Heart right ventricle (tissue), 16 donors: ENCODE data around the gene RHOV. TPM values are rescaled to one million over a fixed set of nuclear protein-coding genes. Genes with fewer than 3 reads are reported as not detected.

ENCODE experiments used
- ATAC-seq, 8 donors: fragments of 200-7000 bp; cut with Tn5 transposase; one replicate each; pipeline ENCODE4 v1.9.1; 2020; ENCODE audit warnings: mild to moderate bottlenecking in 8 of 8, moderate library complexity in 8 of 8, moderate number of reproducible peaks in 1 of 8
- DNase-seq, 2 donors: peaks; one replicate each; pipeline ENCODE4 v3.0.0-alpha.2; 2020
- H3K27ac ChIP-seq, 10 donors: fragments of 200-600 bp; sonication (generic) in 2 of 10; one replicate each; pipeline versions ENCODE4 v1.5.0 to v1.8.0; 2020 to 2022; ENCODE audit warnings: mild to moderate bottlenecking in 3 of 10
- H3K27me3 ChIP-seq, 7 donors: fragments of 200-600 bp; one replicate each; pipeline ENCODE4 v1.8.0; 2021 to 2022; ENCODE audit warnings: mild to moderate bottlenecking in 2 of 7
- H3K36me3 ChIP-seq, 9 donors: fragments of 200-600 bp; sonication (generic) in 1 of 9; one replicate each; pipeline versions ENCODE4 v1.5.0 to v1.8.0; 2020 to 2022; ENCODE audit warnings: mild to moderate bottlenecking in 2 of 9
- H3K4me1 ChIP-seq, 9 donors: fragments of 200-600 bp; sonication (generic) in 1 of 9; one replicate each; pipeline versions ENCODE4 v1.5.0 to v1.8.0; 2020 to 2022; ENCODE audit warnings: mild to moderate bottlenecking in 4 of 9
- H3K4me3 ChIP-seq, 10 donors: fragments of 200-600 bp; sonication (generic) in 2 of 10; one replicate each; pipeline versions ENCODE4 v1.5.0 to v1.8.0; 2020 to 2022; ENCODE audit warnings: mild to moderate bottlenecking in 7 of 10, moderate library complexity in 2 of 10
- H3K9me3 ChIP-seq, 11 donors: fragments of 200-600 bp in 10 of 11; sonication (generic) in 2 of 11; one replicate each; pipeline versions ENCODE4 v1.5.0 to v1.8.0; 2013 to 2022; ENCODE audit warnings: mild to moderate bottlenecking in 2 of 11, control low read depth in 1 of 11, moderate library complexity in 1 of 11
- WGBS, 2 donors: extraction: QIAGEN DNeasy Blood & Tissue Kit; methylation state at CpG; one replicate each; pipeline ENCODE4 v1.1.7; 2013; ENCODE audit warnings: inconsistent platforms in 1 of 2; 5-methylcytosine and 5-hydroxymethylcytosine counted together
- intact Hi-C, 10 donors: fragments of 100-400 bp; cut with DNase I; formaldehyde crosslinking; loops; one replicate each; pipeline versions ENCODE4 v1.11.1 to v1.14.2; 2022
- polyA plus RNA-seq, 2 donors: library from polyadenylated mRNA; stranded (reverse); fragments of 200-250 nt; gene quantifications; one replicate each; pipeline ENCODE4 v1.2.3, GENCODE V29; 2013
- total RNA-seq, 10 donors: library from RNA; stranded (reverse); fragmentation: NEBNext Ultra II Directional in 3 of 10; extraction: Animal tissue kit (Norgen Biotek cat#: 25700) in 3 of 10; gene quantifications; one replicate each; pipeline versions ENCODE4 v1.2.1 to v1.2.4, GENCODE V29; 2021 to 2023
- TF ChIP-seq, protein P1 (sequence below), 9 donors: fragments of 200-600 bp; sonication (generic) in 2 of 9; IDR thresholded peaks; one replicate each; pipeline versions ENCODE4 v1.5.0 to v1.8.0; 2021 to 2022; ENCODE audit warnings: antibody characterized with exemption in 9 of 9, mild to moderate bottlenecking in 5 of 9, moderate library complexity in 1 of 9
- donor health status: Arrhythmogenic right ventricular cardiomyopathy.
- donor health status: ischemic (EF 13 %, LVEDD 7.1; RV severe dilation, severe dysfunction).
- donor health status: healthy with polysubstance abuse.
- donor health status: DM: no; HTN: yes; CAD: no.
- donor health status: DM: no; HTN: no; CAD: no.
- donor health status: ischemic (EF 25% LVEDD 6.9; RV normal size, moderate dysfunction).
- donor health status: ischemic (EF 25% LVEDD 5.7; RV mildly dilated, moderate dysfunction).
- donor health status: healthy.
- donor health status: DM: yes; HTN: yes; CAD: no.
- donor health status: Ischemic cardiomyopathy.
- donor health status: ischemic (EF 35%, LVEDD 5.7; RV mildly dilated, moderate dysfunction).
- donor health status: nonischemic (EF 11% LVEDD 7.7; RV severe dilation, severe dysfunction).
- donor health status: DM: yes; HTN: yes; CAD: no.
- donor health status: PGD.
- donor health status: ischemic (EF 29% LVEDD 5.4; RV normal size, mild dysfunction).
- donor health status: nonischemic (EF 23%, LVEDD 6.1; RV moderate dilation, normal function).

The RHOV gene
- total and polyA plus RNA-seq, 12 donors = 0.03 TPM; not detected in 11

GRCh38 chr15:40899536-40900207 lies 25.6 kb upstream of the RHOV start:
- no peaks in the 10 kb centered on the region for H3K27me3 ChIP-seq
- no peak for ATAC-seq
- 89 to 91% methylated on average over 33 of the region's 33 CpGs for WGBS, 2 donors
- intact Hi-C loops = loop anchor here in 9 of 10 donors (5.0 to 10.0 kb wide), 11 partner anchors 95 to 433 kb away; partner anchors contain the start of genes INO80 (in 3 of the 9), KNL1 (in 2 of the 9), DNAJC17 (in 1 of the 9) and NUSAP1 (in 1 of the 9)
- no peaks in the 10 kb centered on the region for H3K9me3 ChIP-seq
- peaks cover 2 to 56% (median 28%) of the 10 kb centered on the region in 9 donors for H3K4me1 ChIP-seq
- no peak overlapping the region for H3K4me3 ChIP-seq
- no peak for DNase-seq
- TF ChIP-seq, protein P1, sequence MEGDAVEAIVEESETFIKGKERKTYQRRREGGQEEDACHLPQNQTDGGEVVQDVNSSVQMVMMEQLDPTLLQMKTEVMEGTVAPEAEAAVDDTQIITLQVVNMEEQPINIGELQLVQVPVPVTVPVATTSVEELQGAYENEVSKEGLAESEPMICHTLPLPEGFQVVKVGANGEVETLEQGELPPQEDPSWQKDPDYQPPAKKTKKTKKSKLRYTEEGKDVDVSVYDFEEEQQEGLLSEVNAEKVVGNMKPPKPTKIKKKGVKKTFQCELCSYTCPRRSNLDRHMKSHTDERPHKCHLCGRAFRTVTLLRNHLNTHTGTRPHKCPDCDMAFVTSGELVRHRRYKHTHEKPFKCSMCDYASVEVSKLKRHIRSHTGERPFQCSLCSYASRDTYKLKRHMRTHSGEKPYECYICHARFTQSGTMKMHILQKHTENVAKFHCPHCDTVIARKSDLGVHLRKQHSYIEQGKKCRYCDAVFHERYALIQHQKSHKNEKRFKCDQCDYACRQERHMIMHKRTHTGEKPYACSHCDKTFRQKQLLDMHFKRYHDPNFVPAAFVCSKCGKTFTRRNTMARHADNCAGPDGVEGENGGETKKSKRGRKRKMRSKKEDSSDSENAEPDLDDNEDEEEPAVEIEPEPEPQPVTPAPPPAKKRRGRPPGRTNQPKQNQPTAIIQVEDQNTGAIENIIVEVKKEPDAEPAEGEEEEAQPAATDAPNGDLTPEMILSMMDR (IDR thresholded peaks at IDR 0.05) = no peak
- peaks cover 0 to 87% (median 55%) of the 10 kb centered on the region in 9 donors for H3K36me3 ChIP-seq
- no peak overlapping the region for H3K27ac ChIP-seq

DNA sequence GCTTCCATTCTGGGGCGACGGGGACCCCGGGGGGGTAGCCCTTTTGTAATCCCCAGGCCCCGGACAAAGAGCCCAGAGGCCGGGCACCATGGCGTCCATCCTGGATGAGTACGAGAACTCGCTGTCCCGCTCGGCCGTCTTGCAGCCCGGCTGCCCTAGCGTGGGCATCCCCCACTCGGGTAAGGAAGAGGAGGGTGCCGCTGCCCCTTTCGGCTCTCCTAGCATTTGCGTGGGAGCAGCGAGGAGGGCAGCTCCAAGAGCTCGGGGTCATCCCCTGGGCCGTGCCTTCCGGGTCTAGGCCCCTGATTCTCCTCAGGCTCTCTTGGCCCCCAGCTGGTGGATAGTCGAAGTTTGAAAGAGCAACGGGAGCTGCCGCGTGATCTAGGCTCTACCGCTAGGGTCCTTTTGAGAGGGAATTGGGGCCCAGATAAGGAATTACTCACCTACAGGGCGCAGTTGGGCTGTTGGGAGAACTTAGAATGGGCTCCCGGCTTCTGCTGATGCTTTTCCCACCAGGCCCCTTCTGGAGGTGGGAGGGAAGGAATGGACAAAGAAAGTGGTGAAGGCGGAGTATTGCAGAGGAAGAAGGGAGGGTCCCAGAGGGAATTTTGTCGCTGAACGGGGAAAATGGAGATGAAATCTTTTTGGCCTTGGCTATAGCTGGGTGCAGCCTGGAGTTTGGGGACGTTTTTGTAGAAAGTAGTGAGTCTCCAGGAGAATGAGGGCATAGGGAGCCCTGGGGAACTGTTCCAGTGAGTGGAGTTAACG lies 20.8 kb upstream of the RHOV start:
- H3K9me3 ChIP-seq = no peaks in the 10 kb centered on the region
- whole genome bisulfite sequencing, 2 donors = 1 to 2% methylated on average over 33 of the region's 33 CpGs
- H3K4me1 ChIP-seq = peaks cover 0 to 30% (median 20%) of the 10 kb centered on the region in 9 donors
- H3K27me3 ChIP-seq = no peaks in the 10 kb centered on the region
- peak overlapping the region; percentile 57 to 99 (median 90) for H3K4me3 ChIP-seq
- TF ChIP-seq, protein P1 (IDR thresholded peaks at IDR 0.05) = peak in 7 of 9 donors; percentile 15 to 47 (median 40)
- peaks cover 0 to 44% (median 29%) of the 10 kb centered on the region in 9 donors for H3K36me3 ChIP-seq
- H3K27ac ChIP-seq = peak overlapping the region; percentile 69 to 95 (median 86)
- ATAC-seq = peak; percentile 11 to 56 (median 46)
- DNase-seq = peak in 1 of 2 donors; percentile 39
- intact Hi-C loops = loop anchor here in 9 of 10 donors (1.0 to 10.0 kb wide), 12 partner anchors 36 to 303 kb away; partner anchors contain the start of genes KNL1 (in 5 of the 9), DNAJC17 (in 1 of the 9), INO80 (in 1 of the 9) and RAD51 (in 1 of the 9)

DNA sequence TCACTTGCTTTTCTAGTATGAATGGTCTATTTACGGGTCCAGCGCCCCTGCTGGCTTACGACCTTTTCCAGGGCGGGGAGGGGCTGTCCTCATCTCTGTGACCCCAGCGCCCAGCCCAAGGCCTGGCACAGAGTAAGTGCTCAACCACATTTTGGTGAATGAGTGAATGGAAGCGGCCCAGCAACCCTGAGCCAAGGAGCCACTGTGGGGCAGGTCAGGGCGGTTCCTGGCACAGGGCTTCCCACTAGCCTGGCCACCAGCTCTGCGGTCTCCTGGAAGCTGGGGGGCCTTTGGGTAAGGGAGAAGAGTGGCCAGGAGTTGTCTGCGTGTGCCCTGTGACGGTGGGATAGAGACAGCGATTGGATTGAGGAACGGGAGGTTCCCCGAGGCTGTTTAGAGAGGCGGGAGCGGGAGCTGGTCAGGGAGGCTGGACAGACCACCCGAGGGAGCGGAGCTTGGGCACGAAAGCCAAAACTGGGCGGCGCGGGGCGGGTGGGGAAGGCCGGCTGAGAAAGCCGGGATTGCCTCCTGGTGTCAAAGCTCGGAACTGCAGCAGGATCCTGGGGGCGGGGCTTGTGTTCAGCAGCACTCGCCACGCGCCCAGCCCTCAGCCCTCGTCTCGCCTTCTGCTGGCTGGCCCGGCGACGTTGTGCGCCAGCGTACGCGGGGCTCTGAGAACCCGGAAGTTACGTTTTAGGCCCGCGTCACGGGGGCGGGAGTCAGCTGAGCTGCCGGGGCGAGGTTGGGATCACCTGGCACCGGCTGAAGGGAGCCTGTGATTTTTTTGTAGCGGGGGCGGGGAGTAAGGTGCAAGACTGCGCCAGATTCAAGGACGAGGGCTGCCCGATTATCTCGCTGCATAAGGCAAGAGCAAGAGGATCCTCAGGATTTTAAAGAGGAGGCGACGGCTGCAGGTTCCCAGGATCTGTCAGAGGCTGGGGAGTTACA lies 20.0 kb upstream of the RHOV start, which contains the start of gene VPS18:
VPS18 (plus strand) TSS at position 718 of the 948 bp plus-strand sequence. CDS start 319 bp downstream, outside the sequence.
- intact Hi-C loops = loop anchor here in 9 of 10 donors (1.0 to 10.0 kb wide), 14 partner anchors 35 to 302 kb away; partner anchors contain the start of genes KNL1 (in 5 of the 9), DNAJC17 (in 1 of the 9), INO80 (in 1 of the 9) and RAD51 (in 1 of the 9)
- peak within 1 kb of the TSS; percentile 57 to 99 (median 90) for H3K4me3 ChIP-seq
- H3K4me1 ChIP-seq = peaks cover 0 to 30% (median 20%) of the 10 kb centered on the region in 9 donors

More for the DNA sequence above, 20.0 kb upstream of the RHOV start, which contains the start of gene VPS18:
- DNase-seq = peak; percentile 98 to 99
- Histone ChIP-seq H3K9me3 (no peaks in the 10 kb centered on the region), H3K27ac (peak within 1 kb of the TSS; percentile 69 to 95 (median 86)), H3K27me3 (no peaks in the 10 kb centered on the region), H3K36me3 (peaks cover 0 to 35% (median 22%) of the 10 kb centered on the region in 9 donors)
- WGBS, 2 donors = 2 to 4% methylated on average over 55 of the region's 55 CpGs
- TF ChIP-seq, protein P1 (IDR thresholded peaks at IDR 0.05) = peak; percentile 96 to 99 (median 99)
- ATAC-seq = peak; percentile 97 to 99 (median 99)
